GM15510 (cell line): ENCODE measurements around the gene ATMIN.

Experiments used
- POLR2A ChIP-seq: IDR thresholded peaks from 3 replicates; pipeline ENCODE4 v1.6.1; 2011; ENCODE audit warnings: borderline replicate concordance; ENCODE audit not compliant: insufficient read length; ENCODE audit errors: extremely low read depth

The ATMIN gene

GRCh38 chr16:80997964-80998620, 37.5 kb upstream of the ATMIN start:
- TF ChIP-seq POLR2A, result no peak

DNA sequence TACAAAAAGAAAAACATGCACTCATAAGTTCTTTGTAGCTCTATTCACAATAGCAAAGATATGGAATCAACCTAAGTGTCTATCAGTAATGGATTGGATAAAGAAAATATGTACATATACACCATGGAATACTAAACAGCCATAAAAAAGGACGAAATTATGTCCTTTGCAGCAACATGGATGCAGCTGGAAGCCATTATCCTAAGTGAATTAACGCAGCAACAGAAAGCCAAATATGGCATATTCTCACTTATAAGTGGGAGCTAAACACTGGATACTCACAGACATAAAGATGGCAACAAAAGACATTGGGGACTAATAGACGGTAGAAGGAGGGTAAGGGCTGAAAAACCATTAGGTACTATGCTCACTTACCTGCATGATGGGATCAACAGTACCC, 34.8 kb upstream of the ATMIN start:
- TF ChIP-seq POLR2A, result no peak

DNA sequence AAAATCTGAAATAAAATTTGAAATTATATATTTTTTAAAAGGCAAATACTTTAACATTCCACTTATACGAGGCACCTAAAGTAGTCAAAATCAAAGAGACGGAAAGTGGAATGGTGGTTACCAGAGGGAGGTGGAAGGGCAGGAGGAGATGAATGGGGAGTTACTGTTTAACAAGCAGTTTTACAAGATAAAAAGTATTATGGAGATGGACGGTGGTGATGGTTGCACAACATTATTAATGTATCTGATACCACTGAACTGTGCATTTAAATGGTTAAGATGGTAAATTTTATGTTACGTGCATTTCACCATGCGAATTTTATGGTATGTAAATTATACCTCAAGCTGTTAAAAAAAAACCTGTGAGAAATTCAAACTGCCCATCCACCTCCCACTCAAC, 34.3 kb upstream of the ATMIN start:
- TF ChIP-seq POLR2A, result no peak

DNA sequence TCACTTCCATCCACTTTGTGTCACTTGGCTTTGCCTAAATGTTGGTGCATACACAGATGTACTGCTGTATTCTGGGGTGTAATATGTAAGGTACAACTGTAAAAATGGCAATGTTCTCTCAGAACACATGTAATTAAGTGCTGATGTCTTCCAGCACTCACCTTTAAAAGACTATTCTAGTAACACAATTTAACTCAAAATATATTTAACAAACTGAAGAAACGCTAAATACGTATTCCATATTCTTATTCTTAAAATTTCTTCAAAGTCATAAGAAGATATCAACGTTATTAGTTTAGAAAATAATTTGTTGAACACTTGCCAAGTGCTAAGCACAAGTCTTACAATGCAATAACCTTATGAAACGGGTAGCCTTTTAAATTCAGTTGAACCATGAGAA, 32.6 kb upstream of the ATMIN start:
- no peak for TF ChIP-seq POLR2A

DNA sequence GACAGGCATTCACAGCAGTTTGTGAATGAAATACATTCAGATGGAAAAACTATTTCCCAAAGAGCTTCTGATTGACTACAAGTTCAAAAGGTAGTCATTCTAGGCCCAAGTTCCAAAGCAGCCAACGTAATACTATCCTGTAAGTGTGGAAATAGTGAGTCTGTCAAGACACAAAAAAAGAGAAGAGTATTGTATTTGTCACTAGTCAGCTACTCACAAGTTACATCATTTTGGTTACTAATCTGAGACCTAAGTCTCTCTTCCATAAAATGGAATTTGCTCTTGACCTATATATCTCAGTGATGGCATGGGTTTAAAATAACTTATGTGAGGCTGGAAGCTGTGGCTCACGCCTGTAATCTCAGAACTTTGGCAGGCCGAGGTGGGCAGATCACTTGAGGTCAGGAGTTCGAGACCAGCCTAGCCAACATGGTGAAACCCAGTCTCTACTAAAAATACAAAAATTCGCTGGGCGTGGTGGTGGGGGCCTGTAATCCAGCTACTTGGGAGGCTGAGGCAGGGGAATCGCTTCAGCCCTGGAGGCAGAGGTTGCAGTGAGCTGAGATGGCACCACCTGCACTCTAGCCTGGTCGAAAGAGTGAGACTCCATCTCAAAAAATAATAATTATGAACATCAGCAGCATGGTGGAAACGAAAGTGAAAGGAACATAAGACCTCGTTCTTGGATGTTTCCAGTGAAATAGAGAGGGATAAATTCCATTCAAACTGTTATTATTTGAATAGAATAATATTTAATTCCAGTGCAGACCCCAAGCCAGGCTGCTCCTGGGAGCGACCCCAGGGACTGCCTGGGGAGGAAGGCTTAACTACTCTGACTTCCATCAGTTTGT, 31.8 kb upstream of the ATMIN start:
- TF ChIP-seq POLR2A, result no peak

GRCh38 chr16:81004646-81005353, 30.8 kb upstream of the ATMIN start:
- TF ChIP-seq POLR2A, result no peak

GRCh38 chr16:81005610-81006161, 30.0 kb upstream of the ATMIN start:
- no peak for TF ChIP-seq POLR2A

- TF ChIP-seq POLR2A, result peak; percentile 48
These were observed 29.3 kb upstream of the ATMIN start for GRCh38 chr16:81006211-81006812.

DNA sequence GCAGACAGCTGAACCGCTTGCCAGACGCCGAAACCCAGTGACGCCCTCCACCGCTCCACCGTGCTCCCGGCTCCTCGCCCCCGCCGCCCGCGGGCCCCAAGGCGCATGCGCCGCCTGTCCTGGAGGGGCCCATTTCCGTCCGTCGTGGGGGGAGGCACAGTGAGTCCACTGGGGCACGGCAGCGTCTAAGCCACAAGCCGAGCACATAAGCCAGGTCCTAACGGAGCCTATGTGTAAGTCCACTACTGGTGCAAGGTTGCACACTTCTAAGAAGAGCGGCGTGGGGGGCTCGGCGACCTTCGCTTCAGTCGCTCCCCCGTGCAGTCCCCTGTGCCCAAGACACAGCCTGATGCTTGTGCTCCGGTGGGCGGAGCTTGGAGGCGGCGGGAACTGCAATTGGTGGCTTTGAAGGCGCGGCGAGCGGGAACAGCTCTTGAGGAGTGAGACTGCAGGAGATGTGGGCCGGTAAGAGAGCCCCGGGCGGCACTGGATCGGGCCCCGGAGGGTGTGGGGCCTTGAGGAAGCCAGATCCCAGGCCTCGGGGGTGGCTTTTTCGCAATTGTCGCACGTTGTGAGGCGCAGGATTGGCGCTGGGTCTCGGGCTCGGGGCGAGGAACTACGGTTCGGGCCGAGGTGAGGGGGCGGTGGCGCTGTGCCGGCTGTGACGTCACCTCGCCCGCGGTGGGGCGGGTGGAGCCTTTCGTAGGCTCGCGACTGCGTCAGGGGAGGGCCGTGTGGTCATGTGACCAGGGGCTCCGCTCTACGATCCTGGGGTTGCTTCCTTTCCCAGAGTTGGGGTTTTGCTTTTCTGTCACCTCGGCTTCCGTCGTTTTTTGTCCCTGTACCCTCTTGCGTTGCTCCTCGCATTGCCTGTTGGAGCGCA, 28.6 kb upstream of the ATMIN start, which contains the start of the genes CENPN and CMC2:
Gene CENPN, plus strand, starts transcription at position 402 of the 883 bp plus-strand sequence. CDS start 4,726 bp downstream, outside the sequence.
Gene CMC2, minus strand, starts transcription at position 73 of the 883 bp plus-strand sequence. CDS start 9,491 bp downstream, outside the sequence.
- peak; percentile 63 for TF ChIP-seq POLR2A

- no peak for TF ChIP-seq POLR2A
These were observed 27.2 kb upstream of the ATMIN start for GRCh38 chr16:81008505-81008789.

DNA sequence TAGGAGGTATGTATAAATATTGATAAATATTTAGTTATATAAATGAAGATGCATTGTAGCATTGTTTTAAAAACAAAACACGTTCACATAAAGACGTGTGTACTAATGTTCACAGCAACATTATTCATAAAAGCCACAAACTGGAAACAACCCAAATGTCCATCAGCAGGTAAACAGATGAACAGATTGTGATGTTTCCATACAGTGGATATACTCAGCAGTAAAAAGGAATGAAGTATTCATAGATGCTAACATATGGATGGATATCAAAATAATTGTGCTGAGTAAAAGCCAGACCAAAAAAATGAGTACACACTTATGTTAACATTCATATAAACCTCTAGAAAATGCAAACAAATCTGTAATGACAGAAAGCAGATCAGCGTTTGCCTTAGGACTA, 22.7 kb upstream of the ATMIN start:
- no peak for TF ChIP-seq POLR2A

DNA sequence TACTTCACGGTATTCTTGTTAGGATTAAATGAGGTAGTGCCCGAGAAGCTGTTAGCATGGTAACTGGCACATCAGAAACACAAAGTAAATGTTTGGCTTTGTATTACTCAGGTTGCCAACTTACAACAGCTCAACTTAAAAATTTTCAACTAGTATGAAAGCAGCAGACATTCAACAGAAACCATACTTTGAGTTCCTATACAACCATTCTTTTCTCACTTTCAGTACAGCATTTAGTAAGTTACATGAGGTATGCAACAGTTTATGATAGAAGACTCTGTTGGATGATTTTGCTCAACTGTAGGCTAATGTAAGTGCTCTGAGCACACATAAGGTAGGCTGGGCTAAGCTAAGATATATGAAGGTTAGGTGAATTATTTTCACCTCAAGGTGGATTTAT, 21.0 kb upstream of the ATMIN start:
- TF ChIP-seq POLR2A, result no peak

DNA sequence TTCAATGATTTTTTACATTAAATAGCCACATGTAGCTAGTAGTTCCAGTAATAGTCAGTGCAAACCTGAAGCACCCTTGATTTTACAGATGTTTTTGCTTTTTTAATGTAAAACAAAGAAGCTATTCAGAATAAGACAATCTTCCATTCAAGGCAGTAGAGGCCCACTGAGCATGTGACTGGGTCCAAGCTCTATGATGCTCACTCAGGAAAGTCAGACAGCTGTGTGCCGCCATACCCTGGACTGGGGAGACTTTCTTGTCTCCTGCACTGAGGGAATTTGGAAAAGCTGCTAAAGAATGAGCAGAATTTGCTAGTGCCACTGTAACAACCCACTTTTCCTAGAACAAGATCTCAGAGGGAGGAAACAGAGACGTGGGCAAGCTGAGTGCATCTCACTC, 17.1 kb upstream of the ATMIN start:
- TF ChIP-seq POLR2A, result no peak

DNA sequence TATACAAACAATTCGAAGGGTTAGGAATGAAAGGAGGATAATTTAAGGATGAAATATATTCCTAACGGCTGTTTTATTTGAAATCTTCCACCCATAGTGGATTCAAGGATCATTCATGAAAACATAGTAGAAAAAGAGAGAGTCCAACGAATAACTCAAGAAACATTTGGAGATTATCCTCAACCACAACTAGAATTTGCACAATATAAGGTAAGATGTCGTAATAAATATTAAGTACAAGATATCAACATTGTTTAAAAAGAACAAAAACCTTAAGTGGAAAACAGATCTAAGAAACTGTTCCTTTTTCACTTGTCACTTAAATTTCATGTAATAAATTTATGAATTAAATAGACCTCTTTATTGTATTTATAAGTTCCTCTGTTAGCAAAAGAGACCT, 9.2 kb upstream of the ATMIN start:
- TF ChIP-seq POLR2A, result no peak
